Esophagus squamous epithelium (tissue), 5 donors: ENCODE data around the gene RCE1. TPM values are rescaled to one million over a fixed set of nuclear protein-coding genes. Genes with fewer than 3 reads are reported as not detected.

Experiments
- DNase-seq: peaks from one replicate; lab custom pipeline; 2025; lab: John Stamatoyannopoulos, UW
- H3K27ac ChIP-seq, 4 donors: fragments of 200-600 bp; sonication (generic); one replicate each; pipeline ENCODE4 v1.5.1; 2016 to 2019; ENCODE audit warnings: mild to moderate bottlenecking in 1 of 4
- H3K27me3 ChIP-seq, 4 donors: fragments of 200-600 bp; sonication (generic); 1 replicate in 3 of 4; 2 replicates in 1 of 4; pipeline versions ENCODE4 v1.5.1 to v1.6.0; 2017 to 2021; ENCODE audit warnings: antibody characterized with exemption in 1 of 4
- H3K36me3 ChIP-seq, 3 donors: fragments of 200-600 bp; sonication (generic); one replicate each; pipeline ENCODE4 v1.5.1; 2016 to 2019
- H3K4me1 ChIP-seq, 3 donors: fragments of 200-600 bp; sonication (generic); one replicate each; pipeline ENCODE4 v1.5.1; 2017 to 2019
- H3K4me3 ChIP-seq, 4 donors: fragments of 200-600 bp; sonication (generic); 1 replicate in 3 of 4; 2 replicates in 1 of 4; pipeline ENCODE4 v1.5.1; 2016 to 2019; ENCODE audit warnings: mild to moderate bottlenecking in 2 of 4, moderate library complexity in 1 of 4
- H3K9me3 ChIP-seq, 3 donors: fragments of 200-600 bp; sonication (generic); one replicate each; pipeline ENCODE4 v1.5.1; 2016 to 2019
- CTCF ChIP-seq, 6 experiments: fragments of 450-650 bp in 4 of 6; fragments of 200-600 bp in 2 of 6; sonication (generic) in 2 of 6; IDR thresholded peaks; one replicate each; pipeline ENCODE4 v1.5.1; 2016 to 2019; ENCODE audit warnings: antibody characterized with exemption in 6 of 6, mild to moderate bottlenecking in 4 of 6, moderate library complexity in 4 of 6
- POLR2A ChIP-seq, 4 donors: fragments of 450-650 bp; IDR thresholded peaks; one replicate each; pipeline ENCODE4 v1.6.1; 2017; ENCODE audit warnings: antibody characterized with exemption in 4 of 4, mild to moderate bottlenecking in 4 of 4, moderate library complexity in 3 of 4
- WGBS, 2 donors: methylation state at CpG; one replicate each; pipeline ENCODE4 v1.1.5; 2018; 5-methylcytosine and 5-hydroxymethylcytosine counted together
- intact Hi-C: fragments of 100-400 bp; cut with DNase I; formaldehyde crosslinking; loops from one replicate; pipeline ENCODE4 v1.15.0; 2022
- total RNA-seq, 4 donors: library from RNA; depleted of rRNA; stranded (reverse); fragments of >200 nt; gene quantifications; one replicate each; pipeline ENCODE4 v1.1.0, GENCODE V29; 2016
- donor health status: DM: yes; HTN: yes; CAD: no.

The RCE1 gene
- total RNA-seq, 4 donors from 2014 or later: 8.9 to 29.7 (median 21.8) TPM

- peaks cover 0 to 66% (median 0%) of the 10 kb centered on the region in 3 donors for H3K36me3 ChIP-seq
- no peaks in the 10 kb centered on the region for H3K9me3 ChIP-seq
- intact Hi-C loops: no loop called here
- no peak for DNase-seq
- no peak overlapping the region for H3K4me3 ChIP-seq
- TF ChIP-seq CTCF (IDR thresholded peaks at IDR 0.05): no peak
- TF ChIP-seq POLR2A (IDR thresholded peaks at IDR 0.05): no peak
- peaks cover 11 to 45% (median 13%) of the 10 kb centered on the region in 3 donors for H3K4me1 ChIP-seq
- H3K27ac ChIP-seq: peak overlapping the region in 2 of 4 donors; percentile 45 to 51
- WGBS, 2 donors: 80 to 84% methylated on average over 7 to 12 of the region's 14 CpGs
- no peaks in the 10 kb centered on the region for H3K27me3 ChIP-seq
Measured at GRCh38 chr11:66847461-66848232, 4.4 kb downstream of the RCE1 start.

- Histone ChIP-seq H3K27me3 (no peaks in the 10 kb centered on the region), H3K27ac (no peak overlapping the region), H3K9me3 (no peaks in the 10 kb centered on the region), H3K4me3 (no peak overlapping the region), H3K4me1 (peaks cover 10 to 40% (median 10%) of the 10 kb centered on the region in 3 donors), H3K36me3 (peaks cover 0 to 66% (median 0%) of the 10 kb centered on the region in 3 donors)
- WGBS, 2 donors: 70 to 92% methylated on average over 8 to 10 of the region's 28 CpGs
- DNase-seq: no peak
- intact Hi-C loops: no loop called here
- TF ChIP-seq CTCF (IDR thresholded peaks at IDR 0.05): no peak
- no peak for TF ChIP-seq POLR2A (IDR thresholded peaks at IDR 0.05)
Measured at GRCh38 chr11:66848671-66849500, 5.6 kb downstream of the RCE1 start.

DNA sequence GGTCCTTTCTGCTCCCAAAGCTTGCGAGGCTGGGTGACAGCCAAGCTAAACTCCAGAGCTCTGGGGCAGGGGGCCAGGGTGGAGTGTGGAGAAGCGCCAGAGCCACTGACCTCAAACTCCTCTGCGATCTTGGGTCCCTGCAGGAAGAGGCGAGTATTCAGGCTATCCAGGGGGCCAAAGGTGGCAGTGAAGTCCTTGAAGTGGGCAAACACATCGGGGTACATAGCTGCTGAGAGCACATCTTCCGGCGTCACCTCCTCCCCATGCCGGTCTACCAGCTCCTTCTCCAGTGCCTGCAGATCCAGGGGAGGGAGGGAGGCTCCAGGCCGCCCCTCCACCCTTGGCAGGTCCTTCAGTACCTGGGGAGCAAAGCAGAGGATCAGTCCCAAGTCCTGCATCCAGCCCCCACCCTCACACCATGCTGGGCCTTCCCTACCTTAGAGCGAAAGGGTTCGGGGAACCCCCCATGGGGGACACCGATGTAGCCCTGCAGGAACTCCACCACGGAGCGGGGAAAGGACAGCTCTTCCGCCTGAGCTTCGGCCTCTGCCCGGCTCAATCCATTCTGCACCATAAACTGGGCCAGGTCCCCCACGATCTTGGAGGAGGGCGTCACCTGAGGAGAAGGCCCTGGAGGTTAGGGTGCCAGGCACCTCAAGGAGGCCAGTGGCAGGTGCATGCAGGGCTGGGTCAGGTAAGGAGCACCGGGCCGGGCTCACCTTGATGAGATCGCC, 6.4 kb downstream of the RCE1 start:
- no peak overlapping the region for H3K4me3 ChIP-seq
- intact Hi-C loops: no loop called here
- peaks cover 2 to 32% (median 2%) of the 10 kb centered on the region in 3 donors for H3K4me1 ChIP-seq
- TF ChIP-seq CTCF (IDR thresholded peaks at IDR 0.05) (no peak), POLR2A (IDR thresholded peaks at IDR 0.05) (no peak)
- 81 to 96% methylated on average over 5 to 8 of the region's 22 CpGs for WGBS, 2 donors
- no peaks in the 10 kb centered on the region for H3K27me3 ChIP-seq
- peaks cover 0 to 63% (median 0%) of the 10 kb centered on the region in 3 donors for H3K36me3 ChIP-seq
- DNase-seq: no peak
- no peaks in the 10 kb centered on the region for H3K9me3 ChIP-seq
- no peak overlapping the region for H3K27ac ChIP-seq

- WGBS, 2 donors: 87 to 93% methylated on average over 5 to 6 of the region's 10 CpGs
- Histone ChIP-seq H3K27me3 (no peaks in the 10 kb centered on the region), H3K4me1 (peaks cover 2 to 30% (median 2%) of the 10 kb centered on the region in 3 donors), H3K9me3 (no peaks in the 10 kb centered on the region), H3K36me3 (peaks cover 0 to 58% (median 0%) of the 10 kb centered on the region in 3 donors), H3K4me3 (no peak overlapping the region), H3K27ac (no peak overlapping the region)
- TF ChIP-seq POLR2A (IDR thresholded peaks at IDR 0.05) (no peak), CTCF (IDR thresholded peaks at IDR 0.05) (no peak)
- intact Hi-C loops: no loop called here
- no peak for DNase-seq
Measured at GRCh38 chr11:66850235-66850587, 7.0 kb downstream of the RCE1 start.
